HepG2 (cell line): ENCODE data around the gene HSD17B2. TPM values are rescaled to one million over a fixed set of nuclear protein-coding genes. Genes with fewer than 3 reads are reported as not detected.

ENCODE experiments used
- ATAC-seq: fragments of 200-7000 bp; cut with Tn5 transposase; 3 replicates; pipeline ENCODE4 v1.9.1; 2020; ENCODE audit warnings: mild to moderate bottlenecking, moderate library complexity
- BruUV-seq: library from RNA; stranded (reverse); fragments of 400-500 nt; replicated peaks from 2 replicates; lab custom pipeline; 2021; lab: Mats Ljungman, UMichigan
- CTCF ChIA-PET: fragments of 300-600 bp; formaldehyde crosslinking; extraction: SDS; loops from one replicate; lab custom pipeline; 2021; ENCODE audit warnings: low total read pairs, inconsistent platforms, low intra/inter-chr PET ratio; lab: Yijun Ruan, JAX
- POLR2A ChIA-PET: fragments of 350-600 bp; sonication (Branson Sonifier 250); formaldehyde crosslinking; loops from one replicate; lab custom pipeline; 2020; ENCODE audit warnings: antibody characterized with exemption, inconsistent platforms; lab: Yijun Ruan, JAX
- DNase-seq: peaks from one replicate; pipeline ENCODE4 v3.0.0-alpha.2; 2015; ENCODE audit warnings: low spot score
- FAIRE-seq: peaks from 3 replicates; lab custom pipeline; 2011; peaks lifted over from hg19 to GRCh38; lab: Jason Lieb, UNC
- H2AFZ ChIP-seq: one replicate; pipeline ENCODE4 v1.6.1; 2011; ENCODE audit warnings: low read length, inconsistent platforms
- H3K27ac ChIP-seq: fragments of 300-600 bp; 3 replicates; pipeline ENCODE4 v1.8.0; 2011; ENCODE audit warnings: mixed run types, mild to moderate bottlenecking, mixed read lengths, low read length, inconsistent platforms; ENCODE audit not compliant: insufficient read depth; ENCODE audit errors: extremely low read length
- H3K27me3 ChIP-seq, 2 experiments: fragments of 200-600 bp in 1 of 2; 2 replicates in 1 of 2; 3 replicates in 1 of 2; pipeline versions ENCODE4 v1.6.0 to v1.8.0; 2011; ENCODE audit warnings: low read length in 2 of 2, mild to moderate bottlenecking in 2 of 2, moderate library complexity in 2 of 2, inconsistent platforms in 1 of 2; ENCODE audit not compliant: insufficient read depth in 2 of 2, control insufficient read depth in 1 of 2
- H3K36me3 ChIP-seq, 2 experiments: fragments of 200-600 bp in 1 of 2; replicated peaks in 1 of 2; 2 replicates in 1 of 2; 3 replicates in 1 of 2; pipeline versions ENCODE4 v1.5.1 to v1.8.0; 2011; ENCODE audit warnings: low read length in 2 of 2, inconsistent platforms in 1 of 2; ENCODE audit not compliant: insufficient read depth in 2 of 2, control insufficient read depth in 1 of 2
- H3K4me1 ChIP-seq: 2 replicates; pipeline ENCODE4 v1.5.1; 2012; ENCODE audit warnings: low read length, inconsistent platforms; ENCODE audit not compliant: insufficient read depth
- H3K4me2 ChIP-seq: 2 replicates; pipeline ENCODE4 v1.6.0; 2011; ENCODE audit warnings: low read depth, low read length, inconsistent platforms
- H3K4me3 ChIP-seq, 3 experiments: fragments of 200-600 bp in 1 of 3; sonication (generic), shearing (Covaris generic) in 1 of 3; replicated peaks in 1 of 3; 2 replicates each; pipeline ENCODE4 v1.5.1; 2011 to 2016; ENCODE audit warnings: low read length in 3 of 3, inconsistent platforms in 2 of 3, low read depth in 2 of 3, mild to moderate bottlenecking in 2 of 3, control low read depth in 1 of 3, mixed read lengths in 1 of 3; ENCODE audit not compliant: insufficient read depth in 1 of 3
- H3K79me2 ChIP-seq: one replicate; pipeline ENCODE4 v1.6.1; 2011; ENCODE audit warnings: low read length, inconsistent platforms; ENCODE audit not compliant: insufficient read depth
- H3K9ac ChIP-seq: 2 replicates; pipeline ENCODE4 v1.6.0; 2011; ENCODE audit warnings: mild to moderate bottlenecking, low read depth, low read length, inconsistent platforms; ENCODE audit not compliant: insufficient read depth
- H3K9me3 ChIP-seq: 2 replicates; pipeline ENCODE4 v1.5.1; 2012; ENCODE audit warnings: mild to moderate bottlenecking, low read length
- H4K20me1 ChIP-seq: 2 replicates; pipeline ENCODE4 v1.6.0; 2011; ENCODE audit warnings: inconsistent platforms, mild to moderate bottlenecking, low read length, moderate library complexity; ENCODE audit not compliant: insufficient read depth
- ATF1 ChIP-seq: IDR thresholded peaks from 2 replicates; pipeline ENCODE4 v1.6.1; 2016; ENCODE audit warnings: mild to moderate bottlenecking, control low read depth
- CEBPG ChIP-seq: IDR thresholded peaks from 2 replicates; pipeline ENCODE4 v1.6.1; 2016
- KDM1A ChIP-seq: IDR thresholded peaks from 2 replicates; pipeline ENCODE4 v1.6.1; 2016; ENCODE audit warnings: missing compliant biosample characterization
- MTA1 ChIP-seq: sonication (generic); formaldehyde crosslinking; IDR thresholded peaks from 2 replicates; pipeline ENCODE4 v1.4.0; 2020; ENCODE audit warnings: missing genetic modification reagents, mild to moderate bottlenecking, borderline replicate concordance
- PCBP1 ChIP-seq: fragments of 200-400 bp; formaldehyde crosslinking; IDR thresholded peaks from 2 replicates; pipeline ENCODE4 v1.6.1; 2017; ENCODE audit warnings: mild to moderate bottlenecking, low read depth, low read length, borderline replicate concordance
- SIN3B ChIP-seq: fragments of 150-350 bp; IDR thresholded peaks from 2 replicates; pipeline ENCODE4 v1.6.1; 2014; ENCODE audit warnings: low read length
- SP2 ChIP-seq: sonication (generic); formaldehyde crosslinking; IDR thresholded peaks from 2 replicates; pipeline ENCODE4 v1.5.1; 2020; ENCODE audit warnings: mild to moderate bottlenecking, missing genetic modification reagents
- TBL1XR1 ChIP-seq: fragments of 150-350 bp; IDR thresholded peaks from 2 replicates; pipeline ENCODE4 v1.6.1; 2014; ENCODE audit warnings: borderline replicate concordance, low read length; ENCODE audit not compliant: partially characterized antibody
- TRIM22 ChIP-seq: fragments of 450-650 bp; IDR thresholded peaks from 2 replicates; pipeline ENCODE4 v1.6.1; 2017
- ZFAT ChIP-seq: sonication (generic); formaldehyde crosslinking; conservative IDR thresholded peaks from 2 replicates; pipeline ENCODE4 v1.8.1; 2023; ENCODE audit warnings: missing genetic modification reagents, inconsistent platforms
- ZNF136 ChIP-seq: sonication (generic); formaldehyde crosslinking; IDR thresholded peaks from 2 replicates; pipeline ENCODE4 v1.8.1; 2022; ENCODE audit warnings: low read depth, mild to moderate bottlenecking, moderate library complexity, missing genetic modification reagents
- ZNF335 ChIP-seq: sonication (generic); formaldehyde crosslinking; IDR thresholded peaks from 2 replicates; pipeline ENCODE4 v1.4.0; 2020; ENCODE audit warnings: missing genetic modification reagents
- ZNF350 ChIP-seq: sonication (generic); formaldehyde crosslinking; IDR thresholded peaks from 2 replicates; pipeline ENCODE4 v1.4.0; 2020; ENCODE audit warnings: mild to moderate bottlenecking, low read depth, missing genetic modification reagents, borderline replicate concordance
- ZNF367 ChIP-seq: sonication (generic); formaldehyde crosslinking; IDR thresholded peaks from 2 replicates; pipeline ENCODE4 v1.4.0; 2020; ENCODE audit warnings: missing genetic modification reagents, borderline replicate concordance
- ZNF550 ChIP-seq: sonication (generic); formaldehyde crosslinking; IDR thresholded peaks from 2 replicates; pipeline ENCODE4 v1.4.0; 2020; ENCODE audit warnings: mild to moderate bottlenecking, missing genetic modification reagents, borderline replicate concordance
- ZNF616 ChIP-seq: sonication (generic); formaldehyde crosslinking; IDR thresholded peaks from 2 replicates; pipeline ENCODE4 v1.5.0; 2020; ENCODE audit warnings: low read depth, mild to moderate bottlenecking, missing genetic modification reagents
- ZNF883 ChIP-seq: sonication (generic); formaldehyde crosslinking; IDR thresholded peaks from 2 replicates; pipeline ENCODE4 v1.5.1; 2020; ENCODE audit warnings: mild to moderate bottlenecking, missing genetic modification reagents; ENCODE audit errors: not compliant biosample characterization
- WGBS: methylation state at CpG from one replicate; pipeline ENCODE4 v1.1.6; 2017; ENCODE audit warnings: low lambda C conversion rate; 5-methylcytosine and 5-hydroxymethylcytosine counted together
- in situ Hi-C: cut with HindIII; loops from 2 replicates; pipeline ENCODE4 v1.10.0; 2017; ENCODE audit warnings: low pct_unique_long_range_greater_than_20kb; ENCODE audit not compliant: extremely low pct_ligation_motif_present
- intact Hi-C: fragments of 100-400 bp; cut with micrococcal nuclease; formaldehyde crosslinking; loops from one replicate; pipeline ENCODE4 v1.10.0; 2022; ENCODE audit not compliant: unreplicated experiment
- polyA plus RNA-seq, 8 experiments: library from polyadenylated mRNA; depleted of rRNA in 3 of 8; stranded (reverse) in 7 of 8; unstranded in 1 of 8; fragments of >200 nt; fragmentation: Illumina TruSeq in 4 of 8; extraction: Trizol in 4 of 8; gene quantifications; 2 replicates each; pipeline versions ENCODE4 v1.2.1 to v1.2.3, GENCODE V29; 2011 to 2016; ENCODE audit warnings: low read depth in 4 of 8, missing spikeins in 1 of 8, mixed read lengths in 1 of 8; ENCODE audit not compliant: insufficient read depth in 1 of 8
- total RNA-seq, 5 experiments: library from RNA; depleted of rRNA; stranded (reverse); fragments of >200 nt; fragmentation: Illumina TruSeq; extraction: Trizol; gene quantifications; 2 replicates each; pipeline ENCODE4 v1.2.3, GENCODE V29; 2016; ENCODE audit warnings: low read depth in 1 of 5
- TF ChIP-seq, protein P1 (sequence below): sonication (generic); formaldehyde crosslinking; IDR thresholded peaks from 2 replicates; pipeline ENCODE4 v1.4.0; 2020; ENCODE audit warnings: missing genetic modification reagents

The HSD17B2 gene
- total and polyA plus RNA-seq, 2 of the 13 experiments (the other 11 are each of a cell fraction or from before 2014, with no cell fraction given) = 26.3 to 69.3 TPM

GRCh38 chr16:82016263-82016662 lies 18.8 kb upstream of the HSD17B2 start:
- no TSS peak for BruUV-seq
- 0 out of 2 replicates have a peak overlapping the region, but pooled peaks have one; percentile 15 for H3K4me2 ChIP-seq
- no peak for FAIRE-seq

More at GRCh38 chr16:82016263-82016662, 18.8 kb upstream of the HSD17B2 start:
- in situ Hi-C loops (no loop called here), intact Hi-C loops (no loop called here)
- Histone ChIP-seq H2AFZ (no peak overlapping the region), H3K4me3 (no peak overlapping the region), H3K79me2 (no peaks in the 10 kb centered on the region), H3K9ac (no peak overlapping the region), H4K20me1 (no peaks in the 10 kb centered on the region), H3K4me1 (no peaks in the 10 kb centered on the region; the same call in 1 of the 2 replicates), H3K36me3 (no peaks in the 10 kb centered on the region), H3K27ac (no peak overlapping the region), H3K27me3 (peaks cover 1 to 22% of the 10 kb centered on the region in 2 experiments; a peak in 4 of 5 replicates), H3K9me3 (peaks cover 6% of the 10 kb centered on the region; the same call in 1 of the 2 replicates)
- DNase-seq (no peak), ATAC-seq (no peak; the same call in 2 of the 3 replicates)
- WGBS = 1% methylated on average over 7 of the region's 7 CpGs
- CTCF ChIA-PET = no interaction called here
- POLR2A ChIA-PET = no interaction called here
- TF ChIP-seq ZFAT (CRISPR knock-in tag) (no peak), ZNF350 (CRISPR knock-in tag) (no peak), TRIM22 (no peak), SIN3B (no peak), ZNF883 (CRISPR knock-in tag) (no peak), KDM1A (CRISPR knock-in tag) (no peak), TBL1XR1 (no peak), ZNF335 (CRISPR knock-in tag) (no peak), CEBPG (CRISPR knock-in tag) (no peak), ZNF550 (CRISPR knock-in tag) (no peak), ZNF616 (CRISPR knock-in tag) (no peak), ATF1 (CRISPR knock-in tag) (no peak), PCBP1 (no peak), SP2 (CRISPR knock-in tag) (no peak), MTA1 (CRISPR knock-in tag) (no peak), ZNF136 (no peak), ZNF367 (CRISPR knock-in tag) (no peak)
- TF ChIP-seq, protein P1, sequence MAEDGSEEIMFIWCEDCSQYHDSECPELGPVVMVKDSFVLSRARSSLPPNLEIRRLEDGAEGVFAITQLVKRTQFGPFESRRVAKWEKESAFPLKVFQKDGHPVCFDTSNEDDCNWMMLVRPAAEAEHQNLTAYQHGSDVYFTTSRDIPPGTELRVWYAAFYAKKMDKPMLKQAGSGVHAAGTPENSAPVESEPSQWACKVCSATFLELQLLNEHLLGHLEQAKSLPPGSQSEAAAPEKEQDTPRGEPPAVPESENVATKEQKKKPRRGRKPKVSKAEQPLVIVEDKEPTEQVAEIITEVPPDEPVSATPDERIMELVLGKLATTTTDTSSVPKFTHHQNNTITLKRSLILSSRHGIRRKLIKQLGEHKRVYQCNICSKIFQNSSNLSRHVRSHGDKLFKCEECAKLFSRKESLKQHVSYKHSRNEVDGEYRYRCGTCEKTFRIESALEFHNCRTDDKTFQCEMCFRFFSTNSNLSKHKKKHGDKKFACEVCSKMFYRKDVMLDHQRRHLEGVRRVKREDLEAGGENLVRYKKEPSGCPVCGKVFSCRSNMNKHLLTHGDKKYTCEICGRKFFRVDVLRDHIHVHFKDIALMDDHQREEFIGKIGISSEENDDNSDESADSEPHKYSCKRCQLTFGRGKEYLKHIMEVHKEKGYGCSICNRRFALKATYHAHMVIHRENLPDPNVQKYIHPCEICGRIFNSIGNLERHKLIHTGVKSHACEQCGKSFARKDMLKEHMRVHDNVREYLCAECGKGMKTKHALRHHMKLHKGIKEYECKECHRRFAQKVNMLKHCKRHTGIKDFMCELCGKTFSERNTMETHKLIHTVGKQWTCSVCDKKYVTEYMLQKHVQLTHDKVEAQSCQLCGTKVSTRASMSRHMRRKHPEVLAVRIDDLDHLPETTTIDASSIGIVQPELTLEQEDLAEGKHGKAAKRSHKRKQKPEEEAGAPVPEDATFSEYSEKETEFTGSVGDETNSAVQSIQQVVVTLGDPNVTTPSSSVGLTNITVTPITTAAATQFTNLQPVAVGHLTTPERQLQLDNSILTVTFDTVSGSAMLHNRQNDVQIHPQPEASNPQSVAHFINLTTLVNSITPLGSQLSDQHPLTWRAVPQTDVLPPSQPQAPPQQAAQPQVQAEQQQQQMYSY (CRISPR knock-in tag) = no peak
